ENCODE results near the gene MEF2C. TPM values are rescaled to one million over a fixed set of nuclear protein-coding genes. Genes with fewer than 3 reads are reported as not detected.

Gene MEF2C
- total and polyA plus RNA-seq, 4 experiments from 2014 or later, result 0.12 to 1.0 (median 0.28) TPM

- H3K4me1 Mint-ChIP-seq, result no peaks in the 10 kb centered on the region
- Histone ChIP-seq H3K9me3 (ENCODE audit: control insufficient read depth in 1 of 2, low read length in 2 of 2) (no peaks in the 10 kb centered on the region), H3K27ac (ENCODE audit: low read depth, low read length) (no peak overlapping the region), H3K4me1 (ENCODE audit: insufficient read depth, low read length) (no peaks in the 10 kb centered on the region), H3K36me3 (ENCODE audit: insufficient read depth, low read length) (no peaks in the 10 kb centered on the region), H3K27me3 (ENCODE audit: insufficient read depth, low read length) (no peaks in the 10 kb centered on the region), H3K4me3 (ENCODE audit: low read length in 2 of 2) (no peak overlapping the region)
- DNase-seq, result no peak
- H3K36me3 Mint-ChIP-seq, result no peaks in the 10 kb centered on the region
- intact Hi-C loops (cut with micrococcal nuclease), result no loop called here
- POLR2A ChIA-PET (ENCODE audit: partially characterized antibody), result no interaction called here
- H3K9me3 Mint-ChIP-seq, result no peaks in the 10 kb centered on the region
- peaks cover 0 to 3% of the 10 kb centered on the region in 2 donors for H3K27me3 Mint-ChIP-seq
- H3K27ac Mint-ChIP-seq, result no peak overlapping the region
- H3K4me3 Mint-ChIP-seq, result no peak overlapping the region
- CTCF ChIA-PET (ENCODE audit: partially characterized antibody), result no interaction called here
Measured at GRCh38 chr5:88785746-88786565, 97.0 kb downstream of the MEF2C start.

- intact Hi-C loops (cut with micrococcal nuclease), result no loop called here
- H3K27me3 ChIP-seq (ENCODE audit: insufficient read depth, low read length), result no peaks in the 10 kb centered on the region
- CTCF ChIA-PET (ENCODE audit: partially characterized antibody), result no interaction called here
- Mint-ChIP-seq H3K9me3 (no peaks in the 10 kb centered on the region), H3K4me1 (no peaks in the 10 kb centered on the region), H3K27ac (no peak overlapping the region), H3K36me3 (no peaks in the 10 kb centered on the region), H3K27me3 (peaks cover 0 to 3% of the 10 kb centered on the region in 2 donors), H3K4me3 (no peak overlapping the region)
- H3K9me3 ChIP-seq (ENCODE audit: control insufficient read depth in 1 of 2, low read length in 2 of 2), result no peaks in the 10 kb centered on the region
- H3K4me1 ChIP-seq (ENCODE audit: insufficient read depth, low read length), result no peaks in the 10 kb centered on the region
- H3K27ac ChIP-seq (ENCODE audit: low read depth, low read length), result no peak overlapping the region
- DNase-seq, result no peak
- H3K4me3 ChIP-seq (ENCODE audit: low read length in 2 of 2), result no peak overlapping the region
- POLR2A ChIA-PET (ENCODE audit: partially characterized antibody), result no interaction called here
- no peaks in the 10 kb centered on the region for H3K36me3 ChIP-seq (ENCODE audit: insufficient read depth, low read length)
Measured at GRCh38 chr5:88782571-88782970, 100.4 kb downstream of the MEF2C start.

- Mint-ChIP-seq H3K9me3 (no peaks in the 10 kb centered on the region), H3K27ac (no peak overlapping the region), H3K27me3 (peaks cover 0 to 3% of the 10 kb centered on the region in 2 donors), H3K4me1 (no peaks in the 10 kb centered on the region), H3K36me3 (no peaks in the 10 kb centered on the region), H3K4me3 (no peak overlapping the region)
- no peaks in the 10 kb centered on the region for H3K9me3 ChIP-seq (ENCODE audit: control insufficient read depth in 1 of 2, low read length in 2 of 2)
- DNase-seq, result no peak
- no peaks in the 10 kb centered on the region for H3K27me3 ChIP-seq (ENCODE audit: insufficient read depth, low read length)
- CTCF ChIA-PET (ENCODE audit: partially characterized antibody), result no interaction called here
- intact Hi-C loops (cut with micrococcal nuclease), result no loop called here
- no peaks in the 10 kb centered on the region for H3K4me1 ChIP-seq (ENCODE audit: insufficient read depth, low read length)
- H3K27ac ChIP-seq (ENCODE audit: low read depth, low read length), result no peak overlapping the region
- POLR2A ChIA-PET (ENCODE audit: partially characterized antibody), result no interaction called here
- no peak overlapping the region for H3K4me3 ChIP-seq (ENCODE audit: low read length in 2 of 2)
- H3K36me3 ChIP-seq (ENCODE audit: insufficient read depth, low read length), result no peaks in the 10 kb centered on the region
Measured at GRCh38 chr5:88780736-88781135, 102.2 kb downstream of the MEF2C start.

- POLR2A ChIA-PET (ENCODE audit: partially characterized antibody), result no interaction called here
- Mint-ChIP-seq H3K4me3 (no peak overlapping the region), H3K27me3 (peaks cover 0 to 6% of the 10 kb centered on the region in 2 donors), H3K9me3 (no peaks in the 10 kb centered on the region), H3K27ac (no peak overlapping the region), H3K4me1 (no peaks in the 10 kb centered on the region), H3K36me3 (no peaks in the 10 kb centered on the region)
- no peak for DNase-seq
- H3K27ac ChIP-seq (ENCODE audit: low read depth, low read length), result no peak overlapping the region
- CTCF ChIA-PET (ENCODE audit: partially characterized antibody), result interaction anchor here (0.6 kb wide), 1 partner anchor 279 kb away, joined by 3 read pairs; no protein-coding TSS in a partner anchor
- no peaks in the 10 kb centered on the region for H3K9me3 ChIP-seq (ENCODE audit: control insufficient read depth in 1 of 2, low read length in 2 of 2)
- no peaks in the 10 kb centered on the region for H3K4me1 ChIP-seq (ENCODE audit: insufficient read depth, low read length)
- no peaks in the 10 kb centered on the region for H3K27me3 ChIP-seq (ENCODE audit: insufficient read depth, low read length)
- intact Hi-C loops (cut with micrococcal nuclease), result no loop called here
- H3K4me3 ChIP-seq (ENCODE audit: low read length in 2 of 2), result no peak overlapping the region
- H3K36me3 ChIP-seq (ENCODE audit: insufficient read depth, low read length), result no peaks in the 10 kb centered on the region
Measured at GRCh38 chr5:88778736-88779135, 104.2 kb downstream of the MEF2C start.

GRCh38 chr5:88776692-88777091 is 106.3 kb downstream of the MEF2C start:
- H3K9me3 ChIP-seq (ENCODE audit: control insufficient read depth in 1 of 2, low read length in 2 of 2), result no peaks in the 10 kb centered on the region
- H3K27me3 ChIP-seq (ENCODE audit: insufficient read depth, low read length), result no peaks in the 10 kb centered on the region
- no peak overlapping the region for H3K27ac Mint-ChIP-seq
- H3K9me3 Mint-ChIP-seq, result no peaks in the 10 kb centered on the region
- no peaks in the 10 kb centered on the region for H3K36me3 Mint-ChIP-seq
- intact Hi-C loops (cut with micrococcal nuclease), result no loop called here
- H3K4me1 ChIP-seq (ENCODE audit: insufficient read depth, low read length), result no peaks in the 10 kb centered on the region
- no peak overlapping the region for H3K4me3 Mint-ChIP-seq
- no peaks in the 10 kb centered on the region for H3K4me1 Mint-ChIP-seq
- H3K36me3 ChIP-seq (ENCODE audit: insufficient read depth, low read length), result no peaks in the 10 kb centered on the region
- no peak overlapping the region for H3K4me3 ChIP-seq (ENCODE audit: low read length in 2 of 2)
- CTCF ChIA-PET (ENCODE audit: partially characterized antibody), result no interaction called here
- DNase-seq, result no peak
- peaks cover 0 to 7% of the 10 kb centered on the region in 2 donors for H3K27me3 Mint-ChIP-seq
- H3K27ac ChIP-seq (ENCODE audit: low read depth, low read length), result no peak overlapping the region
- POLR2A ChIA-PET (ENCODE audit: partially characterized antibody), result no interaction called here

GRCh38 chr5:88772831-88773230 is 110.2 kb downstream of the MEF2C start:
- no peaks in the 10 kb centered on the region for H3K36me3 ChIP-seq (ENCODE audit: insufficient read depth, low read length)

GRCh38 chr5:88772047-88772446 is 110.9 kb downstream of the MEF2C start:
- Mint-ChIP-seq H3K4me1 (no peaks in the 10 kb centered on the region), H3K27ac (no peak overlapping the region), H3K4me3 (no peak overlapping the region), H3K27me3 (peaks cover 0 to 3% of the 10 kb centered on the region in 2 donors), H3K9me3 (no peaks in the 10 kb centered on the region), H3K36me3 (no peaks in the 10 kb centered on the region)
- Histone ChIP-seq H3K27me3 (ENCODE audit: insufficient read depth, low read length) (no peaks in the 10 kb centered on the region), H3K4me1 (ENCODE audit: insufficient read depth, low read length) (no peaks in the 10 kb centered on the region), H3K4me3 (ENCODE audit: low read length in 2 of 2) (no peak overlapping the region), H3K9me3 (ENCODE audit: control insufficient read depth in 1 of 2, low read length in 2 of 2) (no peaks in the 10 kb centered on the region), H3K36me3 (ENCODE audit: insufficient read depth, low read length) (no peaks in the 10 kb centered on the region), H3K27ac (ENCODE audit: low read depth, low read length) (no peak overlapping the region)
- no peak for DNase-seq
- intact Hi-C loops (cut with micrococcal nuclease), result no loop called here
- POLR2A ChIA-PET (ENCODE audit: partially characterized antibody), result no interaction called here
- CTCF ChIA-PET (ENCODE audit: partially characterized antibody), result no interaction called here

More at GRCh38 chr5:88772831-88773230, 110.2 kb downstream of the MEF2C start:
- CTCF ChIA-PET (ENCODE audit: partially characterized antibody), result no interaction called here
- Mint-ChIP-seq H3K4me1 (no peaks in the 10 kb centered on the region), H3K9me3 (no peaks in the 10 kb centered on the region), H3K36me3 (no peaks in the 10 kb centered on the region), H3K27me3 (peaks cover 0 to 3% of the 10 kb centered on the region in 2 donors), H3K4me3 (no peak overlapping the region), H3K27ac (no peak overlapping the region)
- intact Hi-C loops (cut with micrococcal nuclease), result no loop called here
- Histone ChIP-seq H3K4me3 (ENCODE audit: low read length in 2 of 2) (no peak overlapping the region), H3K4me1 (ENCODE audit: insufficient read depth, low read length) (no peaks in the 10 kb centered on the region), H3K9me3 (ENCODE audit: control insufficient read depth in 1 of 2, low read length in 2 of 2) (no peaks in the 10 kb centered on the region), H3K27me3 (ENCODE audit: insufficient read depth, low read length) (no peaks in the 10 kb centered on the region), H3K27ac (ENCODE audit: low read depth, low read length) (no peak overlapping the region)
- DNase-seq, result no peak
- POLR2A ChIA-PET (ENCODE audit: partially characterized antibody), result no interaction called here
